H1 (cell line): Measurements from ENCODE around the gene GRID1. TPM values are rescaled to one million over a fixed set of nuclear protein-coding genes. Genes with fewer than 3 reads are reported as not detected.

Source experiments
- GABPA ChIP-seq: IDR thresholded peaks from 2 replicates; pipeline ENCODE4 v1.6.1; 2011; ENCODE audit warnings: mild to moderate bottlenecking, low read length, moderate library complexity, borderline replicate concordance; ENCODE audit not compliant: insufficient read depth
- polyA plus RNA-seq, 7 experiments: library from polyadenylated mRNA; depleted of rRNA in 3 of 7; stranded (reverse) in 5 of 7; unstranded in 2 of 7; fragments of >200 nt in 5 of 7; fragments of 200-250 nt in 2 of 7; gene quantifications; 1 replicate in 5 of 7; 2 replicates in 1 of 7; 4 replicates in 1 of 7; pipeline versions ENCODE4 v1.2.1 to v1.2.3, GENCODE V29; 2011 to 2013; ENCODE audit warnings: missing spikeins in 2 of 7, mixed read lengths in 2 of 7
- total RNA-seq: library from RNA; stranded (reverse); fragmentation: NEBNext Ultra II Directional; extraction: Animal tissue kit (Norgen Biotek cat#: 25700); gene quantifications from 2 replicates; pipeline ENCODE4 v1.2.1, GENCODE V29; 2021
- TF ChIP-seq, protein P1 (sequence below), 3 experiments: IDR thresholded peaks; 1 replicate in 2 of 3; 2 replicates in 1 of 3; pipeline versions ENCODE4 v1.5.1 to v1.6.1; 2011; ENCODE audit warnings: low read length in 3 of 3, mild to moderate bottlenecking in 3 of 3, inconsistent platforms in 2 of 3, low read depth in 1 of 3, moderate library complexity in 1 of 3; ENCODE audit not compliant: insufficient read depth in 1 of 3; ENCODE audit errors: control extremely low read depth in 1 of 3

Gene GRID1
- total and polyA plus RNA-seq, 2 of the 8 experiments (the other 6 are each of a cell fraction or from before 2014, with no cell fraction given) = 0.22 to 0.30 TPM

- TF ChIP-seq GABPA = no peak
- TF ChIP-seq, protein P1, sequence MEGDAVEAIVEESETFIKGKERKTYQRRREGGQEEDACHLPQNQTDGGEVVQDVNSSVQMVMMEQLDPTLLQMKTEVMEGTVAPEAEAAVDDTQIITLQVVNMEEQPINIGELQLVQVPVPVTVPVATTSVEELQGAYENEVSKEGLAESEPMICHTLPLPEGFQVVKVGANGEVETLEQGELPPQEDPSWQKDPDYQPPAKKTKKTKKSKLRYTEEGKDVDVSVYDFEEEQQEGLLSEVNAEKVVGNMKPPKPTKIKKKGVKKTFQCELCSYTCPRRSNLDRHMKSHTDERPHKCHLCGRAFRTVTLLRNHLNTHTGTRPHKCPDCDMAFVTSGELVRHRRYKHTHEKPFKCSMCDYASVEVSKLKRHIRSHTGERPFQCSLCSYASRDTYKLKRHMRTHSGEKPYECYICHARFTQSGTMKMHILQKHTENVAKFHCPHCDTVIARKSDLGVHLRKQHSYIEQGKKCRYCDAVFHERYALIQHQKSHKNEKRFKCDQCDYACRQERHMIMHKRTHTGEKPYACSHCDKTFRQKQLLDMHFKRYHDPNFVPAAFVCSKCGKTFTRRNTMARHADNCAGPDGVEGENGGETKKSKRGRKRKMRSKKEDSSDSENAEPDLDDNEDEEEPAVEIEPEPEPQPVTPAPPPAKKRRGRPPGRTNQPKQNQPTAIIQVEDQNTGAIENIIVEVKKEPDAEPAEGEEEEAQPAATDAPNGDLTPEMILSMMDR (IDR thresholded peaks at IDR 0.05; ENCODE audit: control extremely low read depth in 1 of 3, insufficient read depth in 1 of 3, low read depth in 1 of 3, low read length in 3 of 3) = no peak
These were observed 214.2 kb downstream of the GRID1 start (continued) for GRCh38 chr10:86152354-86152753.
